Left ventricle myocardium inferior (tissue), 1 donor: ENCODE measurements around the gene HMGN3. TPM values are rescaled to one million over a fixed set of nuclear protein-coding genes. Genes with fewer than 3 reads are reported as not detected.

Experiments used
- DNase-seq: peaks from one replicate; pipeline ENCODE4 v3.0.0-alpha.2; 2020
- H3K27ac ChIP-seq: fragments of 200-600 bp; replicated peaks from 2 replicates; pipeline ENCODE4 v1.8.0; 2021
- H3K27me3 ChIP-seq: fragments of 200-600 bp; 2 replicates; pipeline ENCODE4 v1.8.0; 2021; ENCODE audit warnings: low read depth
- H3K36me3 ChIP-seq: fragments of 200-600 bp; 2 replicates; pipeline ENCODE4 v1.8.0; 2021
- H3K4me1 ChIP-seq: fragments of 200-600 bp; 2 replicates; pipeline ENCODE4 v1.8.0; 2021
- H3K4me3 ChIP-seq: fragments of 200-600 bp; 2 replicates; pipeline ENCODE4 v1.8.0; 2021; ENCODE audit warnings: mild to moderate bottlenecking, moderate library complexity
- H3K9me3 ChIP-seq: fragments of 200-600 bp; replicated peaks from 2 replicates; pipeline ENCODE4 v1.8.0; 2021
- intact Hi-C: fragments of 100-400 bp; cut with micrococcal nuclease; formaldehyde crosslinking; loops from one replicate; pipeline ENCODE4 v1.11.0; 2022
- total RNA-seq: library from RNA; stranded (reverse); fragmentation: NEBNext Ultra II Directional; extraction: Animal tissue kit (Norgen Biotek cat#: 25700); gene quantifications from one replicate; pipeline ENCODE4 v1.2.1, GENCODE V29; 2021
- TF ChIP-seq, protein P1 (sequence below): fragments of 200-600 bp; IDR thresholded peaks from 2 replicates; pipeline ENCODE4 v1.8.0; 2021; ENCODE audit warnings: antibody characterized with exemption, mild to moderate bottlenecking, borderline replicate concordance
- donor health status: DM: no; HTN: yes; CAD: no; lungs with severe emphysema.

HMGN3 gene
- total RNA-seq, 1 donor from 2014 or later = 168 TPM

- Histone ChIP-seq H3K27me3 (no peaks in the 10 kb centered on the region), H3K4me3 (no peak overlapping the region), H3K36me3 (no peaks in the 10 kb centered on the region), H3K9me3 (no peaks in the 10 kb centered on the region), H3K4me1 (peaks cover 13% of the 10 kb centered on the region), H3K27ac (no peak overlapping the region)
- DNase-seq = no peak
- TF ChIP-seq, protein P1, sequence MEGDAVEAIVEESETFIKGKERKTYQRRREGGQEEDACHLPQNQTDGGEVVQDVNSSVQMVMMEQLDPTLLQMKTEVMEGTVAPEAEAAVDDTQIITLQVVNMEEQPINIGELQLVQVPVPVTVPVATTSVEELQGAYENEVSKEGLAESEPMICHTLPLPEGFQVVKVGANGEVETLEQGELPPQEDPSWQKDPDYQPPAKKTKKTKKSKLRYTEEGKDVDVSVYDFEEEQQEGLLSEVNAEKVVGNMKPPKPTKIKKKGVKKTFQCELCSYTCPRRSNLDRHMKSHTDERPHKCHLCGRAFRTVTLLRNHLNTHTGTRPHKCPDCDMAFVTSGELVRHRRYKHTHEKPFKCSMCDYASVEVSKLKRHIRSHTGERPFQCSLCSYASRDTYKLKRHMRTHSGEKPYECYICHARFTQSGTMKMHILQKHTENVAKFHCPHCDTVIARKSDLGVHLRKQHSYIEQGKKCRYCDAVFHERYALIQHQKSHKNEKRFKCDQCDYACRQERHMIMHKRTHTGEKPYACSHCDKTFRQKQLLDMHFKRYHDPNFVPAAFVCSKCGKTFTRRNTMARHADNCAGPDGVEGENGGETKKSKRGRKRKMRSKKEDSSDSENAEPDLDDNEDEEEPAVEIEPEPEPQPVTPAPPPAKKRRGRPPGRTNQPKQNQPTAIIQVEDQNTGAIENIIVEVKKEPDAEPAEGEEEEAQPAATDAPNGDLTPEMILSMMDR = no peak
- intact Hi-C loops = no loop called here
These were observed 49.8 kb downstream of the HMGN3 start for GRCh38 chr6:79184641-79185040.

GRCh38 chr6:79184086-79184485, 50.4 kb downstream of the HMGN3 start:
- intact Hi-C loops = no loop called here
- peaks cover 8% of the 10 kb centered on the region for H3K4me1 ChIP-seq
- DNase-seq = no peak
- TF ChIP-seq, protein P1 = no peak
- H3K36me3 ChIP-seq = no peaks in the 10 kb centered on the region
- H3K4me3 ChIP-seq = no peak overlapping the region
- no peaks in the 10 kb centered on the region for H3K9me3 ChIP-seq
- H3K27ac ChIP-seq = no peak overlapping the region
- H3K27me3 ChIP-seq = no peaks in the 10 kb centered on the region

DNA sequence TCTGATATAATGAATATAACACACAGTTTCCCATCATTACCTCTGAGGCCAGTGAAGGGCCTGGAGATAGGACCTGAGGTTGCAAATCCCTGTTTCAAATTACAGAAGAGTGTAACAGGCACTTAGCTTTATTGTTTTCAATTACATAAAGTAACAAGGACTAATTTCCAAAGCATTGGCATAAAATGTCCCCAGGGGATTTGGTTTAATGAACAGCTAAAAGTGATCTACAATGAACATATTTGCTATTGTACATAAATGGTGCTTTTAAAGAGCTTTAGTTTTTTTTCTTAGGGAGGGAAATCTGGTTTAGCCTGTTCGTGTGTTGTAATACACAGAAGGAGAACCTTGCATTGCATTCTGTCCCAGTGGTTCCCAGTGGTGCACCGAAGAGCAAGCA, 54.4 kb downstream of the HMGN3 start:
- TF ChIP-seq, protein P1 = no peak
- Histone ChIP-seq H3K9me3 (peaks cover 8% of the 10 kb centered on the region), H3K27ac (no peak overlapping the region), H3K27me3 (no peaks in the 10 kb centered on the region), H3K4me1 (no peaks in the 10 kb centered on the region), H3K4me3 (no peak overlapping the region), H3K36me3 (no peaks in the 10 kb centered on the region)
- intact Hi-C loops = no loop called here
- no peak for DNase-seq

DNA sequence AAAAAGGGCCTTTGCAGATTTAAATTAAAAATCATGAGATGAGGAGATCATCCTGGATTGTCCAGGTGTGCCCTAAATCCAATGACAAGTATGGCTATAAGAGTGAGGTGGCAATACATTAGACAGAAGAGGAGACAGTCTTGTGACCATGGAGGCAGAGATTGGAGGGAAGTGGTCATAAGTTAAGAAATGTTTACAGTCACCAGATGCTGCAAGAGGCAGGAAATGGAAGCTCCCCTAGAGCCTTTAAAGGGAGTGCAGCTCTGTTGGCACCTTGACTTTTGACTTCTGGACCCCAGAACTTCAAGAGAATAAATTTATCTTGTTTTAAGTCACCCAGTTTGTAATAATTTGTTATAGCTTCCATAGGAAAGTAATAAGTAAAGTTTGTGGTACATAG, 61.1 kb downstream of the HMGN3 start:
- H3K9me3 ChIP-seq = peaks cover 8% of the 10 kb centered on the region
- no peaks in the 10 kb centered on the region for H3K4me1 ChIP-seq
- DNase-seq = no peak
- no peaks in the 10 kb centered on the region for H3K27me3 ChIP-seq
- intact Hi-C loops = no loop called here
- no peaks in the 10 kb centered on the region for H3K36me3 ChIP-seq
- H3K27ac ChIP-seq = no peak overlapping the region
- no peak overlapping the region for H3K4me3 ChIP-seq
- TF ChIP-seq, protein P1 = no peak

DNA sequence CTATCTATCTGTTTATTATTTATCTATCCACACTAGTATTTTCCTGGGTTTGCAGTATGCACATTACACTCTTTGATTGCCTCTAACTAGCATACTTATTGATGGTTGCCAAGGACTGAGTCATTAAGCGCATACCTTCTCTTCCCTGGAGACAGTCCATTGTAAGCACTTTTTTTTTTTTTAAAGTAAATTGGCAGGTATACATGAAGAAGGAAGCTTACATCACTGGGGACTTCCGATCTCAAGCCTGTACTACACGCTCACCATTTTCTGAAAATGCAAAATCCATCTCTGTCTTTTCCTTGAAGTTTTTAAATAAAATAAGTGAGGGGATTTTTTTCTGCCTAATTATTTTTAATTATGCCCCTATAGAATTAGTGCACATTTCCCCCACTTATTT, 63.5 kb downstream of the HMGN3 start:
- H3K4me1 ChIP-seq = no peaks in the 10 kb centered on the region
- H3K27me3 ChIP-seq = no peaks in the 10 kb centered on the region
- H3K9me3 ChIP-seq = no peaks in the 10 kb centered on the region
- H3K36me3 ChIP-seq = no peaks in the 10 kb centered on the region
- no peak for DNase-seq
- H3K4me3 ChIP-seq = no peak overlapping the region
- intact Hi-C loops = no loop called here
- no peak overlapping the region for H3K27ac ChIP-seq
- TF ChIP-seq, protein P1 = no peak

- intact Hi-C loops = no loop called here
- TF ChIP-seq, protein P1 = no peak
- no peak for DNase-seq
These were observed 64.1 kb downstream of the HMGN3 start for GRCh38 chr6:79170431-79170830.

More at GRCh38 chr6:79170431-79170830, 64.1 kb downstream of the HMGN3 start:
- H3K9me3 ChIP-seq = no peaks in the 10 kb centered on the region
- H3K4me3 ChIP-seq = no peak overlapping the region
- no peak overlapping the region for H3K27ac ChIP-seq
- H3K36me3 ChIP-seq = no peaks in the 10 kb centered on the region
- no peaks in the 10 kb centered on the region for H3K4me1 ChIP-seq
- no peaks in the 10 kb centered on the region for H3K27me3 ChIP-seq
